ENCODE results near the gene MRPS24.

Gene MRPS24

DNA sequence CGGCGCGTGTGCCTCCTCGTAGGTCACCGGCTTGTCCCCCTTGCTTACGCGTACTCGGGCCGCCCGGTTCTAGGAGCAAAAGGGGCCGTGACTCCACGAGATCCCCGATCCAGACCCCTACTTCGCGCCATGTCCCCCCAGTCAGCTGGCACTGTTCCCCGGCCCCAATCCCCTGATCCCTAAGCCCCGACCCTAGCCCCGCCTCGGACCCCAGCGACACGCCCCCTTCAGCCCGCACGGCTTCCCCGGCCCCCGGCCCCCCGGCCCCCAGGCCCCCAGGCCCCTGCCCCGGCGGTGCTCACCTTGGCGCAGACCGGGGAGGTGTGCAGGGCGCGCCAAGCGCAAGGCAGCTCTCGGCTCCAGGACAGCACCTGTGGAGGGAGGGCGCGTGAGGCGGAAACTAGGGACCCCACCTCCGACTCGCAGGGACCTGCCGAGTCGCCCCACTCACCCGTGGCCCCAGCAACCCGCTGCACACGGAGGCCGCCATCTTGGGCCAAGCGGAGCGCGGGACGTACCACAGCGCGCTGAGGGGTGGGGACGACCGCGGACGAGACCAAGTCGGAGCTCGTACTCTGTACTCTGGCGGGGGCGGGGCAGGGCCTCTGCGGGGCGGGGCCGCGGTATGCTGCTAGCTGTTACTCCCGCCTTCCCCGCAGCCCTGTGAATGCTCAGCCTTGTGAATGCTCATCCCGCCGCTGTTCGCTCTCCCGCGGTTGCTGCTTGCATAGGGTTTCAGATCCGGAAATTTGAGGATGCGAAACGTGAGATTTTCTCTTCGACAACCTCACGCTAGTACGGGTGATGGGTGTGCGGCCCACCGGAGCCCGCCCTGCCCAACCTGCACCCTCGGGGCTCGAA is at the start of gene MRPS24:
MRPS24 (minus strand) TSS at position 512 of the 861 bp plus-strand sequence; CDS start at position 490, 22 bp downstream.
- peak; percentile 97 for ATAC-seq
- TF ChIP-seq ZC3H10 (CRISPR knock-in tag; IDR thresholded peaks at IDR 0.05) (no peak), ZFP30 (CRISPR knock-in tag; IDR thresholded peaks at IDR 0.05) (peak; percentile 90)

DNA sequence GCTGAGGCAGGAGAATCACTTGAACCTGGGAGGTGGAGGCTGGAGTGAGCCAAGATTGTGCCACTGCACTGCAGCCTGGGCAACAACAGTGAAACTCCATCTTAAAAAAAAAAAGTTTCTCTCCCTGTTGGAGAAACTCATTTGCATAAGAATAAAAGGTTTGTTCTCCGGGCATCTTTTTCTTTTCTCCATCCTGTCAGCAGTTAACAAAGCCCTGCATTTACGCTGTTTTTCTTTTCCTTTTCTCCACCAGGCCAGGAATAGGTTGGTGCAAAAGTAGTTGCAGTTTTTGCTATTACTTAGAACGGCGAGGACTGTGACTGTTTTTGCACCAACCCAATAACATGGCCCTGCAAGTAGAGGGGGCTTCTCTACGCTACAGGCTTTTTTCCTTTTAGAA is 46.6 kb upstream of the MRPS24 start:
- no peak for ATAC-seq
- TF ChIP-seq ISL1 (CRISPR knock-in tag; IDR thresholded peaks at IDR 0.05) (no peak), RARB (CRISPR knock-in tag; IDR thresholded peaks at IDR 0.05) (no peak), ZNF8 (CRISPR knock-in tag; IDR thresholded peaks at IDR 0.05) (no peak), ZNF565 (CRISPR knock-in tag; conservative IDR thresholded peaks at IDR 0.05; ENCODE audit: low read depth) (no peak), ARNTL (CRISPR knock-in tag; IDR thresholded peaks at IDR 0.05; ENCODE audit: borderline replicate concordance, low read depth) (no peak), PPARA (CRISPR knock-in tag; IDR thresholded peaks at IDR 0.05; ENCODE audit: borderline replicate concordance) (no peak), POU6F1 (CRISPR knock-in tag; IDR thresholded peaks at IDR 0.05; ENCODE audit: borderline replicate concordance, low read depth) (no peak), ESRRG (CRISPR knock-in tag; IDR thresholded peaks at IDR 0.05) (no peak), OSR1 (CRISPR knock-in tag; IDR thresholded peaks at IDR 0.05) (no peak), GLIS3 (CRISPR knock-in tag; IDR thresholded peaks at IDR 0.05) (no peak), CSDC2 (CRISPR knock-in tag; IDR thresholded peaks at IDR 0.05) (no peak), TOX (CRISPR knock-in tag; IDR thresholded peaks at IDR 0.05; ENCODE audit: borderline replicate concordance) (no peak), ZNF70 (CRISPR knock-in tag; IDR thresholded peaks at IDR 0.05) (no peak), CSRNP3 (CRISPR knock-in tag; IDR thresholded peaks at IDR 0.05) (no peak)
- TF ChIP-seq, protein P1, sequence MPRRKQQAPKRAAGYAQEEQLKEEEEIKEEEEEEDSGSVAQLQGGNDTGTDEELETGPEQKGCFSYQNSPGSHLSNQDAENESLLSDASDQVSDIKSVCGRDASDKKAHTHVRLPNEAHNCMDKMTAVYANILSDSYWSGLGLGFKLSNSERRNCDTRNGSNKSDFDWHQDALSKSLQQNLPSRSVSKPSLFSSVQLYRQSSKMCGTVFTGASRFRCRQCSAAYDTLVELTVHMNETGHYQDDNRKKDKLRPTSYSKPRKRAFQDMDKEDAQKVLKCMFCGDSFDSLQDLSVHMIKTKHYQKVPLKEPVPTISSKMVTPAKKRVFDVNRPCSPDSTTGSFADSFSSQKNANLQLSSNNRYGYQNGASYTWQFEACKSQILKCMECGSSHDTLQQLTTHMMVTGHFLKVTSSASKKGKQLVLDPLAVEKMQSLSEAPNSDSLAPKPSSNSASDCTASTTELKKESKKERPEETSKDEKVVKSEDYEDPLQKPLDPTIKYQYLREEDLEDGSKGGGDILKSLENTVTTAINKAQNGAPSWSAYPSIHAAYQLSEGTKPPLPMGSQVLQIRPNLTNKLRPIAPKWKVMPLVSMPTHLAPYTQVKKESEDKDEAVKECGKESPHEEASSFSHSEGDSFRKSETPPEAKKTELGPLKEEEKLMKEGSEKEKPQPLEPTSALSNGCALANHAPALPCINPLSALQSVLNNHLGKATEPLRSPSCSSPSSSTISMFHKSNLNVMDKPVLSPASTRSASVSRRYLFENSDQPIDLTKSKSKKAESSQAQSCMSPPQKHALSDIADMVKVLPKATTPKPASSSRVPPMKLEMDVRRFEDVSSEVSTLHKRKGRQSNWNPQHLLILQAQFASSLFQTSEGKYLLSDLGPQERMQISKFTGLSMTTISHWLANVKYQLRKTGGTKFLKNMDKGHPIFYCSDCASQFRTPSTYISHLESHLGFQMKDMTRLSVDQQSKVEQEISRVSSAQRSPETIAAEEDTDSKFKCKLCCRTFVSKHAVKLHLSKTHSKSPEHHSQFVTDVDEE (CRISPR knock-in tag; IDR thresholded peaks at IDR 0.05): no peak

- ATAC-seq: no peak
- TF ChIP-seq ZFP3 (CRISPR knock-in tag; IDR thresholded peaks at IDR 0.05) (no peak), ARNTL (CRISPR knock-in tag; IDR thresholded peaks at IDR 0.05; ENCODE audit: borderline replicate concordance, low read depth) (no peak), OSR1 (CRISPR knock-in tag; IDR thresholded peaks at IDR 0.05) (no peak), ZC3H10 (CRISPR knock-in tag; IDR thresholded peaks at IDR 0.05) (no peak), POU6F1 (CRISPR knock-in tag; IDR thresholded peaks at IDR 0.05; ENCODE audit: borderline replicate concordance, low read depth) (no peak), ZFP30 (CRISPR knock-in tag; IDR thresholded peaks at IDR 0.05) (no peak), ESRRG (CRISPR knock-in tag; IDR thresholded peaks at IDR 0.05) (no peak), BACH2 (CRISPR knock-in tag; IDR thresholded peaks at IDR 0.05; ENCODE audit: borderline replicate concordance) (no peak), CSRNP3 (CRISPR knock-in tag; IDR thresholded peaks at IDR 0.05) (no peak), SNAI2 (CRISPR knock-in tag; IDR thresholded peaks at IDR 0.05) (no peak), ISL1 (CRISPR knock-in tag; IDR thresholded peaks at IDR 0.05) (no peak), TCF4 (CRISPR knock-in tag; IDR thresholded peaks at IDR 0.05; ENCODE audit: borderline replicate concordance) (no peak)
Measured at GRCh38 chr7:43914795-43915194, 45.5 kb upstream of the MRPS24 start.
